ENCODE results near the gene CNTNAP3B. TPM values are rescaled to one million over a fixed set of nuclear protein-coding genes. Genes with fewer than 3 reads are reported as not detected.
"Not testable (repeated sequence)": the region's sequence is repeated elsewhere in the genome, so short reads cannot be mapped to it uniquely, and the experiment has no call there.

The CNTNAP3B gene
- total RNA-seq, result not detected in 2 replicates

GRCh38 chr9:42129073-42129729 is at the start of gene CNTNAP3B:
TSS of gene CNTNAP3B (minus strand) at chr9:42129426. CDS start at chr9:42129094, 332 bp downstream.
- DNase-seq (ENCODE audit: low spot score); H3K9me3 Mint-ChIP-seq; H3K4me1 Mint-ChIP-seq (ENCODE audit: low read depth); H3K4me3 Mint-ChIP-seq; H3K27ac Mint-ChIP-seq; H3K36me3 Mint-ChIP-seq (ENCODE audit: low read depth); intact Hi-C loops (cut with micrococcal nuclease); H3K27me3 Mint-ChIP-seq (ENCODE audit: insufficient read depth): not testable (repeated sequence)

GRCh38 chr9:42160299-42160698 is 31.1 kb upstream of the CNTNAP3B start:
- H3K4me1 Mint-ChIP-seq (ENCODE audit: low read depth); DNase-seq (ENCODE audit: low spot score); H3K9me3 Mint-ChIP-seq; H3K36me3 Mint-ChIP-seq (ENCODE audit: low read depth); H3K27ac Mint-ChIP-seq; intact Hi-C loops (cut with micrococcal nuclease); H3K4me3 Mint-ChIP-seq; H3K27me3 Mint-ChIP-seq (ENCODE audit: insufficient read depth): not testable (repeated sequence)

- H3K36me3 Mint-ChIP-seq (ENCODE audit: low read depth); H3K4me3 Mint-ChIP-seq; intact Hi-C loops (cut with micrococcal nuclease); H3K27ac Mint-ChIP-seq; H3K27me3 Mint-ChIP-seq (ENCODE audit: insufficient read depth); H3K4me1 Mint-ChIP-seq (ENCODE audit: low read depth); DNase-seq (ENCODE audit: low spot score); H3K9me3 Mint-ChIP-seq: not testable (repeated sequence)
These were observed 2.0 kb downstream of the CNTNAP3B start for GRCh38 chr9:42127056-42127841.

GRCh38 chr9:42121007-42121406 is 8.2 kb downstream of the CNTNAP3B start:
- H3K27me3 Mint-ChIP-seq (ENCODE audit: insufficient read depth); H3K4me3 Mint-ChIP-seq; intact Hi-C loops (cut with micrococcal nuclease); H3K9me3 Mint-ChIP-seq; H3K36me3 Mint-ChIP-seq (ENCODE audit: low read depth); H3K27ac Mint-ChIP-seq; DNase-seq (ENCODE audit: low spot score); H3K4me1 Mint-ChIP-seq (ENCODE audit: low read depth): not testable (repeated sequence)

- DNase-seq (ENCODE audit: low spot score); H3K9me3 Mint-ChIP-seq; H3K4me3 Mint-ChIP-seq; H3K27ac Mint-ChIP-seq; H3K4me1 Mint-ChIP-seq (ENCODE audit: low read depth); intact Hi-C loops (cut with micrococcal nuclease); H3K36me3 Mint-ChIP-seq (ENCODE audit: low read depth); H3K27me3 Mint-ChIP-seq (ENCODE audit: insufficient read depth): not testable (repeated sequence)
These were observed 33.3 kb downstream of the CNTNAP3B start for GRCh38 chr9:42095929-42096328.

- H3K4me3 Mint-ChIP-seq; H3K9me3 Mint-ChIP-seq; H3K27ac Mint-ChIP-seq; intact Hi-C loops (cut with micrococcal nuclease); H3K36me3 Mint-ChIP-seq (ENCODE audit: low read depth); DNase-seq (ENCODE audit: low spot score); H3K27me3 Mint-ChIP-seq (ENCODE audit: insufficient read depth); H3K4me1 Mint-ChIP-seq (ENCODE audit: low read depth): not testable (repeated sequence)
These were observed 44.7 kb downstream of the CNTNAP3B start for GRCh38 chr9:42084559-42084952.

GRCh38 chr9:42083877-42084558 is 45.2 kb downstream of the CNTNAP3B start:
- H3K9me3 Mint-ChIP-seq; intact Hi-C loops (cut with micrococcal nuclease); H3K4me1 Mint-ChIP-seq (ENCODE audit: low read depth); H3K4me3 Mint-ChIP-seq; DNase-seq (ENCODE audit: low spot score); H3K27me3 Mint-ChIP-seq (ENCODE audit: insufficient read depth); H3K27ac Mint-ChIP-seq; H3K36me3 Mint-ChIP-seq (ENCODE audit: low read depth): not testable (repeated sequence)

- H3K4me1 Mint-ChIP-seq (ENCODE audit: low read depth); H3K36me3 Mint-ChIP-seq (ENCODE audit: low read depth); intact Hi-C loops (cut with micrococcal nuclease); H3K27ac Mint-ChIP-seq; DNase-seq (ENCODE audit: low spot score); H3K9me3 Mint-ChIP-seq; H3K4me3 Mint-ChIP-seq; H3K27me3 Mint-ChIP-seq (ENCODE audit: insufficient read depth): not testable (repeated sequence)
These were observed 48.9 kb downstream of the CNTNAP3B start for GRCh38 chr9:42080376-42080775.

- H3K36me3 Mint-ChIP-seq (ENCODE audit: low read depth); intact Hi-C loops (cut with micrococcal nuclease); H3K27ac Mint-ChIP-seq: not testable (repeated sequence)
These were observed 54.4 kb downstream of the CNTNAP3B start for GRCh38 chr9:42074868-42075267.

GRCh38 chr9:42071026-42071425 is 58.2 kb downstream of the CNTNAP3B start:
- intact Hi-C loops (cut with micrococcal nuclease); H3K4me3 Mint-ChIP-seq; H3K4me1 Mint-ChIP-seq (ENCODE audit: low read depth); H3K36me3 Mint-ChIP-seq (ENCODE audit: low read depth); H3K27ac Mint-ChIP-seq; DNase-seq (ENCODE audit: low spot score); H3K27me3 Mint-ChIP-seq (ENCODE audit: insufficient read depth); H3K9me3 Mint-ChIP-seq: not testable (repeated sequence)

More at GRCh38 chr9:42074868-42075267, 54.4 kb downstream of the CNTNAP3B start:
- H3K9me3 Mint-ChIP-seq; H3K4me1 Mint-ChIP-seq (ENCODE audit: low read depth); H3K4me3 Mint-ChIP-seq; DNase-seq (ENCODE audit: low spot score); H3K27me3 Mint-ChIP-seq (ENCODE audit: insufficient read depth): not testable (repeated sequence)

- DNase-seq (ENCODE audit: low spot score); H3K4me3 Mint-ChIP-seq; intact Hi-C loops (cut with micrococcal nuclease); H3K27me3 Mint-ChIP-seq (ENCODE audit: insufficient read depth); H3K9me3 Mint-ChIP-seq; H3K36me3 Mint-ChIP-seq (ENCODE audit: low read depth); H3K4me1 Mint-ChIP-seq (ENCODE audit: low read depth); H3K27ac Mint-ChIP-seq: not testable (repeated sequence)
These were observed 59.0 kb downstream of the CNTNAP3B start for GRCh38 chr9:42070035-42070799.

- intact Hi-C loops (cut with micrococcal nuclease); H3K27me3 Mint-ChIP-seq (ENCODE audit: insufficient read depth); DNase-seq (ENCODE audit: low spot score); H3K4me3 Mint-ChIP-seq; H3K27ac Mint-ChIP-seq; H3K4me1 Mint-ChIP-seq (ENCODE audit: low read depth); H3K36me3 Mint-ChIP-seq (ENCODE audit: low read depth); H3K9me3 Mint-ChIP-seq: not testable (repeated sequence)
These were observed 75.4 kb downstream of the CNTNAP3B start for GRCh38 chr9:42053874-42054273.

GRCh38 chr9:42050701-42051100 is 78.5 kb downstream of the CNTNAP3B start:
- intact Hi-C loops (cut with micrococcal nuclease), result not testable (repeated sequence)

More at GRCh38 chr9:42050701-42051100, 78.5 kb downstream of the CNTNAP3B start:
- not testable (repeated sequence) for DNase-seq (ENCODE audit: low spot score); H3K9me3 Mint-ChIP-seq; H3K27me3 Mint-ChIP-seq (ENCODE audit: insufficient read depth); H3K4me1 Mint-ChIP-seq (ENCODE audit: low read depth); H3K27ac Mint-ChIP-seq; H3K4me3 Mint-ChIP-seq; H3K36me3 Mint-ChIP-seq (ENCODE audit: low read depth)

Measured in activated T-helper 1 cell treated with anti-CD3 and anti-CD28 coated beads, Interleukin-12 subunit alpha, Interleukin-12 subunit beta, Interleukin-2, Interleukin-4 antibody, amounts not matched to agents 30 ng/mL and 10 ng/mL and 1 ng/mL, durations not matched to agents 14 hours and 24 hours and 36 hours (primary cell).